Mammary epithelial cell (primary cell): Measurements from ENCODE around the gene USP31.

Source experiments
- EZH2 ChIP-seq: IDR thresholded peaks from 2 replicates; pipeline ENCODE4 v1.6.1; 2012; ENCODE audit warnings: low read length, inconsistent platforms, borderline replicate concordance
- TF ChIP-seq, protein P1 (sequence below), 2 donors: IDR thresholded peaks in 1 of 2; conservative IDR thresholded peaks in 1 of 2; 2 replicates each; pipeline ENCODE4 v1.5.1; 2011 to 2012; ENCODE audit warnings: inconsistent platforms in 2 of 2, low read length in 2 of 2, mild to moderate bottlenecking in 2 of 2, control low read depth in 1 of 2, low read depth in 1 of 2; ENCODE audit not compliant: insufficient read depth in 1 of 2; ENCODE audit errors: extremely low read depth in 1 of 2

DNA sequence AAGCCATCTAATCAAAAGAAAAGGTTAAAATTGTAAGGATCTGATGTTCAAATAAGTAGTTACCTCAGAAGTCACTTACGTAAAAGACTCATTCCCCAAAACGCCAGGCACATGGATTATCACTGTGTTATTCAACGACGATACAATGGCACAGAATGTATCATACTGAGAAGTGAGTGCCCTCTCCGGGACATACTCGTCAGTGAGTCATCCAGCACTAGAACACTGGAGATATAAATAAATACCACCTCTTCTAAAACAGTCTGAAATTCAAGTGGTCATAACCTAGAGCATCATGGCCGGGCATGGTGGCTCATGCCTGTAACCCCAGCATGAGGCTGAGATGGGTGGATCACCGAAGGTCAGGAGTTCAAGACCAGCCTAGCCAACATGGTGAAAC lies 24.9 kb downstream of the USP31 start:
- TF ChIP-seq, protein P1, sequence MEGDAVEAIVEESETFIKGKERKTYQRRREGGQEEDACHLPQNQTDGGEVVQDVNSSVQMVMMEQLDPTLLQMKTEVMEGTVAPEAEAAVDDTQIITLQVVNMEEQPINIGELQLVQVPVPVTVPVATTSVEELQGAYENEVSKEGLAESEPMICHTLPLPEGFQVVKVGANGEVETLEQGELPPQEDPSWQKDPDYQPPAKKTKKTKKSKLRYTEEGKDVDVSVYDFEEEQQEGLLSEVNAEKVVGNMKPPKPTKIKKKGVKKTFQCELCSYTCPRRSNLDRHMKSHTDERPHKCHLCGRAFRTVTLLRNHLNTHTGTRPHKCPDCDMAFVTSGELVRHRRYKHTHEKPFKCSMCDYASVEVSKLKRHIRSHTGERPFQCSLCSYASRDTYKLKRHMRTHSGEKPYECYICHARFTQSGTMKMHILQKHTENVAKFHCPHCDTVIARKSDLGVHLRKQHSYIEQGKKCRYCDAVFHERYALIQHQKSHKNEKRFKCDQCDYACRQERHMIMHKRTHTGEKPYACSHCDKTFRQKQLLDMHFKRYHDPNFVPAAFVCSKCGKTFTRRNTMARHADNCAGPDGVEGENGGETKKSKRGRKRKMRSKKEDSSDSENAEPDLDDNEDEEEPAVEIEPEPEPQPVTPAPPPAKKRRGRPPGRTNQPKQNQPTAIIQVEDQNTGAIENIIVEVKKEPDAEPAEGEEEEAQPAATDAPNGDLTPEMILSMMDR (conservative IDR thresholded peaks at IDR 0.05 in 1 of 2, IDR thresholded peaks at IDR 0.05 in 1 of 2; ENCODE audit: extremely low read depth in 1 of 2, insufficient read depth in 1 of 2, low read depth in 1 of 2, low read length in 2 of 2), result no peak
- TF ChIP-seq EZH2, result no peak
